Uterus (tissue), 2 donors: Measurements from ENCODE around the gene RFX4.

Experiments used
- CTCF ChIP-seq, 4 experiments: fragments of 200-600 bp in 2 of 4; fragments of 450-650 bp in 2 of 4; sonication (generic) in 2 of 4; IDR thresholded peaks; one replicate each; pipeline ENCODE4 v1.5.1; 2016 to 2019; ENCODE audit warnings: antibody characterized with exemption in 4 of 4, mild to moderate bottlenecking in 2 of 4, moderate library complexity in 1 of 4
- POLR2A ChIP-seq, 2 donors: fragments of 450-650 bp; IDR thresholded peaks; one replicate each; pipeline ENCODE4 v1.6.1; 2016; ENCODE audit warnings: antibody characterized with exemption in 2 of 2, mild to moderate bottlenecking in 1 of 2, moderate library complexity in 1 of 2

GRCh38 chr12:106645465-106646330 lies 62.9 kb downstream of the RFX4 start:
- TF ChIP-seq CTCF (IDR thresholded peaks at IDR 0.05) (no peak), POLR2A (IDR thresholded peaks at IDR 0.05) (no peak)
